Measurements from ENCODE around the gene KIFC1.
A peak's percentile ranks its signal among the peaks of the same experiment; 100 is the strongest.

Gene KIFC1

GRCh38 chr6:33412140-33413009, 20.8 kb downstream of the KIFC1 start:
- DNase-seq: no peak

DNA sequence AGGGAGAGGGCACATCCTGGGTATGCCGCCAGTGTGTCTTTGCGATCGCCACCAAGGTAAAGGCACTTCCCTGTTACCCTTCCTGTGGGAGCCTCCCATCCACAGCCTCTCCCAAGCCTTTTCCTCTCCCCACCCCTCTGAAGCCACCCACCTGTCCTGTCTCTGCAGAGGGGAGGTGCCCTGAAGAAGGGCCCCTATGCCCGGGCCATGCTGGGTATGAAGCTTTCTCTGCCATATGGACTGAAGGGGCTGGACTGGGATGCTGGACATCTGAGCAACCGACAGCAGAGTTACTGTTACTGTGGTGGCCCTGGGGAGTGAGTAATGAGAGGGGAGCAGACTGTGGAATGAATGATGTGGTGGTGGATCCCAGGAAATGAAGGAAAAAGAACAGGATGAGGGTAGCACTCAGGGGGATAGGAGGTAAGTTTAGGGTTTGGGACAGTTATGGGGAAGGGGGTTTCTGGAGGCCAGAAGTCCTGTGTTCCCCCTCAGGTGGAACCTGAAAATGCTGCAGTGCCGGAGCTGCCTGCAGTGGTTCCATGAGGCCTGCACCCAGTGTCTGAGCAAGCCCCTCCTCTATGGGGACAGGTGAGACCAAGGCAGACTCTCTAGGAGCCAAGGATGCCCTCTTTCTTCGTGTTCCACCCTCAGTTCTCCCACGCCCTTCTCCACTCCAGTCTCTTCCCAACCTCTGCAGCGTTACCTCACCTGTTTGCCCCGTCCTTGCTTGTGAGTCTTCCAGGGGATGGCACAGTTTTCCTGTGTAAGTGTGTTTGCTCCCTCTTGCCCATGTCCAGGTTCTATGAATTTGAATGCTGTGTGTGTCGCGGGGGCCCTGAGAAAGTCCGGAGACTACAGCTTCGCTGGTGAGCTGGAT, 21.9 kb downstream of the KIFC1 start:
- DNase-seq: no peak

DNA sequence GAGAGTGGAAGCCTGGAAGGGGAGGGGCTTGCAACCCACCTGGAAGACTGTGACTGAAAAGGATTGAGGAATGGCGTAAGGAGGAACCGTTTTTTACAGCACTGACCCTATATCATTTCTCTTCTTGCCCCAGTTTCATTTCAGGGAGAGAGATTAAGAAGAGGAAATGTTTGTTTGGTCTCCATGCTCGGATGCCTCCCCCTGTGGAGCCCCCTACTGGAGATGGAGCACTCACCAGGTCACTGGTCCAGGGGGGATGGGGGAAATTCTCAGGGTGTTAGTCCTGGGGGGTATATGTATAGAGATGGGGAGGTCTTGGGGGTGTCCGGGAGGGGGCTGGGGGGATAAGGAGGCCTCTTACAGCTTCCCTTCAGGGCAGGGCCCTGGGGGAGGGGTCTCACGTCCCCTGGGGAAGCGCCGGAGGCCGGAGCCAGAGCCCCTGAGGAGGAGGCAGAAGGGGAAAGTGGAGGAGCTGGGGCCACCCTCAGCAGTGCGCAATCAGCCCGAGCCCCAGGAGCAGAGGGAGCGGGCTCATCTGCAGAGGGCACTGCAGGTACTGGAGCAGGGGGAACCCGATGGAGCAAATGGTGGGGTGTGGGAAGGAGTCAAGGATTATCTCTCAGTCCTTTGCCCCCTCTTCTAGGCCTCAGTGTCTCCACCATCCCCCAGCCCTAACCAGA, 23.1 kb downstream of the KIFC1 start:
- no peak for DNase-seq

DNA sequence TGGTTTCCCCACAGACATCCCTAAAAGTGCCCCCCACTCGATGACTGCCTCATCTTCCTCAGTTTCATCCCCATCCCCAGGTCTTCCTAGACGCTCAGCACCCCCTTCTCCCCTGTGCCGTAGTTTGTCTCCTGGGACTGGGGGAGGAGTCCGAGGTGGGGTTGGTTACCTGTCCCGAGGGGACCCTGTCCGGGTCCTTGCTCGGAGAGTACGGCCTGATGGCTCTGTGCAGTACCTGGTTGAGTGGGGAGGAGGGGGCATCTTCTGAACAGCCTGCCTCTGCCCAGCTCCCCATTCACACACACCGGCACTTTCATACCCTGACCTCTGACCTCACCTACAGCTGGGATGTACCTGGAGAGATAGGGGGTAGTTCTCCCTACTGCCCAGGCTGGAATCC, 24.2 kb downstream of the KIFC1 start:
- no peak for DNase-seq

DNA sequence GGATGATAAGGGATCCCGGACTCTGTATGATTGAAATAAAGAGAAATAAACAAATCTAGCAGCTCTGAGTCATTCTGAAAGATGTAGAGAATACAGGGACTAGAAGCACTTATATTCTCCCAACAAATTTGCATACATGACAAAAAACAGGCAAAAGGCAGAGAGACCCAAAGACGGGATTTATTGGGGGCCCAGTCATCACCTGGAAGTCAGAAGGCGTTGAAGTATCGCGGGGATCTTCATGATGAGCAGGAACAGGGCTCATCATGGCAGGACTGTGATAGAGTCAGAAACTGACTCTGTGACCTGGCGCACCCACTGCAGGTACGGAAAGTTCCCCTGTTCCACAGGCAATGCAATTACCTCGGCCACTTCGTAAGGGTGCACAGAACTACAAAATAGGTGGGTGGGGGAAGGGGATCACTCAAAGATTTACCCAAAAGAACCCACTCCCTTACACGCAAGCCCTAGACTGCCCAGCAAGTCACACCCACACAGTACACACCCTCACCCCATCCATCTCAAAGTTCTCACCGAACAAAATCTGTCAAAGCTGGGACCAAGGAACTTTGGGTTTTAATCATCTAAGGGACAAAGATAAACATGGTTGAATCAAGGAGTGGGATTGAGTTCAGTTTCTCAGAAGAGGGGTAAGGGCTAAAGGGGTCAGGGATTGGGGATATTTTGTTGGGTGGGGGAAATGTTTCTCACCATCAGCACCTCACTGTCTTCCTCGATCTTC, 24.9 kb downstream of the KIFC1 start:
- no peak for DNase-seq

DNA sequence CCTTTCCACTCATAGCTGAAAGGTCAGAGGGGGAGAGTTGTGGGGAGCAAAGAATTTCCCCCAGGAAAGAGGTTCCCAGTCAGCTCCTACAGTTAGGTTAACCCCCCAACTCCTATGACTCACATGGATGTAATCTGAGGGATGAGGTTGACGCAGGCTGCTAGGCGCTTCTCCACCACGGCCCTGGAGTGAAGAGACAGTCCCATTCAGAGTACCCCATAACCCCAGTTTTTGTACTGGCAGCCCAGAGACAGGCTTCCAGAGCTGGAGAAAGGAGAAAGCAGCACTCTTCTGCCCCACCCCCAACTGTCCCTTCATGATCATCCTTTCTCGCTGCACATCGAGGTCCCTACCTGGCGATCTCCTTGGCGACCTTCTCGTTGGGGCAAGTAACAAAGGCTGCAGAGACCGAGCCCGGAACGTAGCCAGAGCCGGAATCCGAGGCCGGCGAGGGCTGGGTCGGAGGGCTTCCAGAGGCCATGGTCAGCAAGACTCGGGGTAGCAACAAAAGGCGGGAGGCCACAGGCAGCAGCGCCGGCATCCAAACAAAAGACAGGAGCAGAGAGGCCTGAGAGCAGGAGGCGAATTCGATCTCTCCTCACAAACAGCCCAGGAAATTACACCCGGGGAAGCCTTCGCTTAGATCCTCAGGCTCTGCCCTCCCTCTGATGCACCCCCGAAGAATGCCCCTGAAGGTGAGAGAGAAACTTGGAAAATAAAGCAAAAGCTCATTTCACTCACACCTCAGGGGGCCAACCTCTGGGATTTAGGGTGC, 25.7 kb downstream of the KIFC1 start:
- no peak for DNase-seq

DNA sequence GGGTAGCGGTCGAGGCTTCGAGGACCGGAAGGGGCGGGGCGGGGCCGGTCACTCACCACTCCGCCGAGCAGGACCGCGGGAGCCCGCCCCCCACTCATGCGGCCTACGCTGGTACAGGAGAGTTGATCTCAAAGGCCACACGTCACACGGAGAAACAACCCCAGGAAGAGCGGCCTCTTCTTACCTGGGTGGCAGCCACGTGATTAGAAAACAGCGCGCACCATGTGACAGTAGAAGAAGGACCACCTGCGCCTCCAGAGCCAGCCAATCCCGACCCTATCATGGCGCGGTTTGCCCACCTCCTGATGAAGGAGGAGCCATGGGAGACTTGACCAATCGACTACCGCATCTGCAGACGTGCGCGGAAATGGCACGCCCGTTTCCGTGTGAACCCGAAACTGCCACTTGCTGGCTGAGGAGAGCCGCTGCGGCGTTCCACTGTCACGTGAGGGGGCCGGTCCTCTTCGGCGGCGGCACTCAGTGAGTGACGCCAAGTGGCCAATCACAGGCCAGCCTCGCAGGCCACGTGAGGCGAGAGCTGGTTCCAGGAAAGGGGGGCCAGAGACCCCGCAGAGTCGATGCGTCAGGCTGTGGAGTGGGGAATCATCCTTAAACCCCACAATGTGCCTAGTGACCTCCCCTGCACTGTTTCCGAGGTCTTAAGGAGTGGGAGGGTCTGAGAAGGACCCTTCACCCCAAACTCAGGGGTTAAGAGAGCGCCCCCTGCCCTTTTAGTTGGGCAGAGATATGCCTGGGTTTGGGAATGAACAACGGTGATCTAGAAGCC, 26.5 kb downstream of the KIFC1 start, which contains the start of gene CUTA:
Gene CUTA, minus strand, starts transcription at position 205 of the 787 bp plus-strand sequence. Its CDS starts 107 bp downstream, at position 98.
- peak; percentile 97 for DNase-seq

DNA sequence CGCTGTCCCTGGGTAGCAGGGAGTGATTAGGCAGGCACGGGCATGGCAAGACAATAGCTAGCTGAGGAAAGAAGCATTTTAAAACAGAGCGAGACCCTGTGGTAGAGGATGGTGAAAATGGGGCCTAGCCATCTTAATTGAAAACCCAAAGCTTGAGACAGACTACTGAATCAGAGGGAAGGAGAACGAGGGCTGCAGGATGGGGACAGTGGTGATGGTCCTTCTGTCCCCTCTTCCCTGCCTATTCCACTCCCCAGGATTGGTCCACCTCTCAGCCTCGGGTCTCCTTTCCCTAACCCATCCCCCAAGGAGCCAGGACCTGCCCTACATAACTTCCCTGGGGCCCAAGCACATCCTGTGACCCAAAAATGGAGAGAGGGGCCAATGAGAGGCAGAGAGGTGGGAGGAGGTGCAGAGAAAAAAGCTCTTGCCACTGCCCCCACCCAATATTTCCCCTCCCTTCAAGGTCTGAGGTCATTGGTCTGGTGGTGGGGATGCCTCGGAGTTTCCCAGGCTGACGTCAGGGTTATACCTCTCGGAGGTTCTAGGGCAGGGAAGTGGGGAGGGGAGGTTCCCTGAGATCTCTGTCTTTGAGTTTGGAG, 27.2 kb downstream of the KIFC1 start:
- no peak for DNase-seq

DNA sequence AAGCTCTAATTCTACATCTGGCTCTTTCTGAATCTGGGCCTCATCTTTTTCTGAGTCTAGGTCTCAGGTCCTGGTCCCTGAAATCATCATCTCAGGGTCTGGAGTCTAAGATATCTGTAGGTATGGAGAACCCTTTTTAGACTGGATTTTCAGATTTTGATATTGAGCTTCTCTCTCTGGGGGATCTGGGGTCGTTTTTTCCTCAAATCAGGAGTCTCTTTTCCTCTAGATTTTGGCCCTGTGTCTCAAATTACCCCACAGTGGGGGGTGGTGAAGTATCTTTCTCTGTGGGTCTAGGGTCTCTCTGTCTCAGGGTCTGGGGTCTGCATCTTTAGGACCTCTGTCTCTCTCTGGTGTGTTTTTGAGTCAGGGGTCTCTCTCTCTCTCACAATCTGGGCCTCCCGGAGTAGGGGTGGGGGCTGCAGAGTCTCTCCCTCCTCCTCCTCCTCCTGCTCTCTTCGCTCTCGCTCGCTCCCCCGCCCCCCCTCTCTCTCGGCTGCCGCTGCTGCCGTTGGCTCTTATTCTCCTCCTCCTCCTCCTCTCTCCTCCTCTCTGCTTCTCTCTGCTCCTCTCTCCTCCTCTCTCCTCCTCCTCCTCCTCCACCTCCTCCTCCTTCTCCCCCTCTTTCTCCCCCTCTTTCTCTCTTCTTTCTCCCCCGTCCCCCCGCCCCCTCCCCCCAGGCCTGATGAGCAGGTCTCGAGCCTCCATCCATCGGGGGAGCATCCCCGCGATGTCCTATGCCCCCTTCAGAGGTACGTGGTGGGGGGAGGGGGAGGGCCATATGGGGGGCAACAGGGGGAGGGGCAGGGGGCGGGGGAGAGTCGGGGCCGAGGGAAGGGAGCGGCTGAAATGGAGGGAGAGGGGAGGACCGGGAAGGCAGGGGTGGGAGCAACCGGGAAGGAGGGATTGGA, 28.2 kb downstream of the KIFC1 start, which contains the start of gene SYNGAP1:
Gene SYNGAP1, plus strand, starts transcription at position 486 of the 911 bp plus-strand sequence. Its CDS starts 200 bp downstream, at position 686.
- DNase-seq: no peak

DNA sequence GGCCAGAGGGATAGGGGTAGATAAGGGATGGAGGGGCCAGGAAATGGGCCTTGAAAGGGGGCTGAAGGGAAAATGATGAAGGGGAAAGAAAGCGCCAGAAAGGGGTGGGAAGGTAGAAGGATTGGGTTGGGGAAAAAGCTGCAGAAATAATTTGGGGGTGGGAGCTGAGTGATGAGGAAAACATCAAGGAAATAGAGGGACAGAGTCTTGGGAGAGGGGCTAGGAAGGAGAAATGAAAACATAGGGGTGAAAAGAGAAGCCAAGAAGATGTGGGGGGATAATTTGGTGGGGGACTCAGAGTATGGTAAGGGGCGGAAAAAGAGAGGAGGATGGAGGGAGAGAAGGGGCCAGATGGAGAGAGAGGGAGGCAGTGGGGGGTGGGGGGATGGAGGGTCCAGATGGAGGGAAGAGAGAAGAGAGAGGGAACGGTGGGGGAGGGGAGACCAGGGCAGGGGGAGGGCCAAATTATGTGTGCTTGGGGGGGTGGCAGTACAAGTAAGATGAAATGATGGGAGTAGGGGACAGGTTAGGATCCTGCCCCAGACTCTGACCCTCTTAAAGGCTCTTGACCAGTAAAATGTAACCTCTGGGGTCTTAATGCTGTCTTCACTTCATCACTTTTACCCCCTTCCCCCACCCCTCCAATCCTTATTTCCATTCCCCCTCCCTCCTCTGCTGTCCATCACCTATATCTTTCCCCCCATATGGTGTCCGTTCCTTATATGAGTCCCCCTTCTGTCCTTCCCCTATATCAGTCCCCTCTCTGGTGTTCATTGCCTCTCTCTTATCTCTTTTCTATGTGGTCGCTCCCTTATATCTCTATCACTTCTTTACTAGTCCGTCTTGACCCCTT, 29.1 kb downstream of the KIFC1 start:
- no peak for DNase-seq

DNA sequence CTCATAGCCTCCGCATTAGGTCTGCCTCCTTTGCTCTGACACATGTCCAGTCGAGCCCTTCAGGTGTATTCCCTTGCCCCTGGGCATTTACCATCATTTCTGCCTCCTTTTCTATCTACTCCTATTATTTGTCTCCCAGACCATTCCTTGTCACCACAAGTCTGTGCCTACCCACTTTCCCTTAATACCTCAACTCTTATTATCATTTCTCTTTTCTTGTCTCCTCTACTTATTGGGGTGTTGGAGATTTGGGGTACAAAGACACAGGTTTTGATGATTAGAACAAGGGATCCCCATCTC, 29.7 kb downstream of the KIFC1 start:
- no peak for DNase-seq

- no peak for DNase-seq
Observed at GRCh38 chr6:33423777-33424176, 32.2 kb downstream of the KIFC1 start.

DNA sequence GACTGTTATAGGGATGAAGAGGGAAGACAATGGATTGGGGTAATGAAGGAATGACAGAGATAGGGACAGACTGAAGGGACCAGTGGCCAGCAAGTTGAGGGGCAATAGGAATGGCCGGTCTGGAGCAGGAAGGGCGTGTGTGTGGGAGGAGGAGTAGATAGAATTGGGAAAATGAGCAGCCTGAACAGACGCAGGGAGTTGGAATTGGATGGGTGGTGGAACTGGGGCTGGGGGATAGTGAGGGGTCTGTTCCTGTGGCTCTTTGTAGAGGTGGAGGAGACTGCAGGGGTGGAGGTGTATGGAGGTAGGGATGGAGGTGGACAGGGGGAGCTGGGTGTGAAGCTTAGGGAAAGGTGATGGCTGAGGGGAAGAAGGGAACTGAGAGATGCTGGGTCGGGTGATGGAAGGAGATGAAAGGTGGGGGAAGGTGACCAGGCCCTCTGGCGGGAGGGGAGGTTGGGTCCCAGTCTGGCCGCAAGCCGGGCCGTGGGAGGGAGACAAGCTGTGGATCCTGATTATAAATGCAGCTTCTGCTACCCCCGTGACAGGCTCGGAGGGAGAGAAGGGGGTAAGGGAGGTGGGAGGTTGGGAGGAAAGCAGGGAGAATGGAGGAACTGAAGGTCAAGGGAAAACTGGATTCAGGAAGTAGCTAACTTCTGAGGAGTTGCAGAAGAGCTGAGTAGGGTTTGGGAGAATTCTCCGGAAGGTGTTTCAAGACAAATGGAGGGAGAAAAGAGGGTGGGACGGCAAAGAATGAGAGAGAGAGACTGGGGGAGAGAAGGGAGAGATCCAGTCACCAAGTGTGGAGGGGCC, 33.4 kb downstream of the KIFC1 start:
- DNase-seq: no peak

DNA sequence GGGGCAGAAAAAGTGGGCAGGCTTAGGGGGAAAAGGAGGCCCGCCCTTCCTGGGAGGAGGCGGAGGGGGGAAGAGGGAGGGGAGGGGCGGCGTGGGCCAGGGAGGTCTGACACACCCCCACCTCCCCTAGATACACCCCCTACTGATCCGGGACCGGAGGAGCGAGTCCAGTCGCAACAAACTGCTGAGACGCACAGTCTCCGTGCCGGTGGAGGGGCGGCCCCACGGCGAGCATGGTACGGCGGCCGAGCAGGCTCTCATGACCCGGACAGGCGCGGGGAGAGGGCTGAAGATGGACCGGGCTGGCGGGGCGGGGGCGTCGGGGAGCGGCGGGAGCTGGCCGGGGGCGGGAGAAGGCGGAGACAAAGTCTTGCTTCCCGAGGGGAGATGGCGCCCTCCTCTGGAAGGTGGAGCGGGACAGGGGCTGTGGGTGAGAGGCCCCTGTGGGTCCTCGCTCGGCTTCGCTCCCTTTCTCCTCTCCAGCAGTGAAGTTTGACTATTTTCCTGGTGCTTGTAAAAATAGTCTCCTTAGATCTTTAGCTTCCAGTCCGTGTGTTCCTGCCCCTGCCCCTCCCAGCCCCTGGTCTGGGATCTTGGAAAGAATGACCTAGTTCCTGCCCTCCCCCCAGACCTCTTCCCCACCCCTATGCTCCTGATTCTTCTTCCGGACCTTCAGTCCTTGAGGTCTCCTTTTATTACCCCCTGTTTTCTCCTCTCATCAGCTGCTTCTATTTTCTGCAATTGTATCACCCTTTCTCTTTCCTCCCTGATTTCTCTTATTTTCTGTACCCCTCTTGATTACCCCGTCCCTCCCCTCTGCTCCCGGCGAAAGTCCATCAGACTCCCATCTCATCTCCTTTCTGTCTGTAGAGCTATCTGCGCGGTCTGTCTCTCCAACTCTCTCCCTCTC, 34.3 kb downstream of the KIFC1 start:
- DNase-seq: no peak

DNA sequence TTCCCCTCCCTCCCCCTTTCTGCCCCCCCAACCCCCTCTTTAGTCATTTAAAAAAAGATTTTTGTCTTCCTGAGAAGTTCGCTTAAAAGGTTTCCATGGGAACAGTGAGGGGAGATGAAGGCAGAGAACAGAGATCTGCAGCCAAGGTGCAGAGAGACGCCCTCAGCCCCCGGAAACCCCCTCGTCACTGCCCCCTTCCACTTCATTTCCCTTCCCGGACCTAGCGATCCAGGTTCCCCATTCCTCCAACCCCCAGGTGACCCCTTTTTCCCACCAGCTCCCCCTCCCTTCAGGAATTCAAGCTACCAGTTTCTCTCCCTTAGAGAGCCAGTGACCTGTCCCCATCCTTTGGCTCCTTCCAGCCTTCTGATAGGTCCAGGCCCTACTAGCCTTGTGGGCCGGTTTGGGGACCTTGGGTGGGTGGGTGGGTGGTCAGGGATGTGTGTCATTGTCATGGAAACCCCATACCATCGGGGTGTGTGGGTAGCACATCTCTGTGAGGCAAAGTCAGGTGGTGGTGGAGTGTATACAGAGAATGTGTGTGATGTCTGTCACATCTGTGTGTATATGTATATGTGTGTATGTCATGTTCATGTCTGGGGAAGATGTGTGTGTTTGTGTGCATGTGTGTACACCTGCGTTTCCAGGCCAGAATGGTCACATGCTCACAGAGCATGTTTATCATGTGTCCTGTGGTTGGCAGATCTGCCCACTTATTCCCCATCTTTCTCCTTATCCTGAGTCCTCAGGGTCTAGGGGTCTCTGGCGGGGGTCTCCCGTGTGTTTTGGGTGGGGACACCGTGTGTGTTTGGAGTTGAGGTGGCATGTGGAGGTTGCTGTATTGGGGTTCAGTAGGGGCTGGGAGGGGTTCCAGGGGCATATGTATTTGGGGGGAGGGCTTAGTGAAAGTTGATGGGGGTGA, 35.2 kb downstream of the KIFC1 start:
- no peak for DNase-seq
